ENCODE data around the gene KIF26A. TPM values are rescaled to one million over a fixed set of nuclear protein-coding genes. Genes with fewer than 3 reads are reported as not detected.

KIF26A gene
- total RNA-seq, 1 donor from 2014 or later: 6.3 TPM

Small RNA genes lying within 50 kb of the gene (small RNA-seq; reads per million reads assigned to genes)
- 81.9 reads per million, percentile 96 among the genes with 10 or more reads in this experiment for gene MIR203A

Other genes with a start within 250 kb of the KIF26A start
- 0.52 TPM for gene TDRD9, start 210.1 kb upstream of the KIF26A start, total RNA-seq
- gene RD3L, start 196.1 kb upstream of the KIF26A start, total RNA-seq: not detected
- gene ASPG, start 52.9 kb upstream of the KIF26A start, total RNA-seq: 0.52 TPM